B cell (primary cell): ENCODE results near the gene TRABD2B. TPM values are rescaled to one million over a fixed set of nuclear protein-coding genes. Genes with fewer than 3 reads are reported as not detected.

Source experiments
- ATAC-seq: fragments of 200-7000 bp; cut with Tn5 transposase; one replicate; pipeline ENCODE4 v1.10.0; 2021; ENCODE audit warnings: low read depth, mild to moderate bottlenecking, moderate number of reproducible peaks, moderate library complexity
- CTCF ChIA-PET: fragments of 350-600 bp; sonication (Branson Sonifier 250); formaldehyde crosslinking; loops from one replicate; lab custom pipeline; 2021; ENCODE audit warnings: antibody characterized with exemption, inconsistent platforms; lab: Charles Lee
- POLR2A ChIA-PET: fragments of 350-600 bp; sonication (Branson Sonifier 250); formaldehyde crosslinking; loops from one replicate; lab custom pipeline; 2021; ENCODE audit warnings: antibody characterized with exemption; lab: Charles Lee
- DNase-seq: peaks from one replicate; pipeline ENCODE4 v3.0.0; 2013
- H2AFZ ChIP-seq: 2 replicates; pipeline ENCODE4 v1.6.1; 2012; ENCODE audit warnings: mild to moderate bottlenecking, low read depth, low read length; ENCODE audit not compliant: insufficient read depth, poor library complexity, severe bottlenecking
- H3K27ac ChIP-seq, 2 donors: 1 replicate in 1 of 2; 2 replicates in 1 of 2; pipeline ENCODE4 v1.5.1; 2012 to 2013; ENCODE audit warnings: low read length in 2 of 2, mild to moderate bottlenecking in 2 of 2, moderate library complexity in 1 of 2
- H3K27me3 ChIP-seq, 4 experiments: fragments of 200-600 bp in 1 of 4; sonication (generic) in 1 of 4; replicated peaks in 1 of 4; 1 replicate in 2 of 4; 2 replicates in 2 of 4; pipeline versions ENCODE4 v1.6.1 to v1.7.0; 2013 to 2016; ENCODE audit warnings: low read length in 3 of 4, mild to moderate bottlenecking in 2 of 4, mixed read lengths in 1 of 4, moderate library complexity in 1 of 4; ENCODE audit not compliant: insufficient read depth in 4 of 4, control insufficient read depth in 3 of 4; ENCODE audit errors: control extremely low read depth in 1 of 4
- H3K36me3 ChIP-seq, 2 experiments: replicated peaks in 1 of 2; 1 replicate in 1 of 2; 2 replicates in 1 of 2; pipeline versions ENCODE4 v1.6.1 to v1.7.1; 2013; ENCODE audit warnings: low read length in 1 of 2; ENCODE audit not compliant: insufficient read depth in 2 of 2, control insufficient read depth in 1 of 2; ENCODE audit errors: control extremely low read depth in 1 of 2, extremely low read depth in 1 of 2
- H3K4me1 ChIP-seq, 2 donors: fragments of 200-600 bp in 1 of 2; sonication (generic) in 1 of 2; 1 replicate in 1 of 2; 2 replicates in 1 of 2; pipeline versions ENCODE4 v1.5.1 to v1.6.1; 2013 to 2017; ENCODE audit warnings: low read length in 2 of 2; ENCODE audit not compliant: control insufficient read depth in 2 of 2, insufficient read depth in 2 of 2
- H3K4me2 ChIP-seq: replicated peaks from 2 replicates; pipeline ENCODE3; 2012; ENCODE audit warnings: mild to moderate bottlenecking, low read depth, low read length; ENCODE audit not compliant: poor library complexity, severe bottlenecking
- H3K4me3 ChIP-seq, 5 experiments: fragments of 200-600 bp in 1 of 5; sonication (generic) in 1 of 5; 1 replicate in 3 of 5; 2 replicates in 2 of 5; pipeline versions ENCODE4 v1.5.1 to v1.7.0; 2011 to 2016; ENCODE audit warnings: low read length in 4 of 5, mild to moderate bottlenecking in 4 of 5, low read depth in 2 of 5, control low read depth in 1 of 5, moderate library complexity in 1 of 5; ENCODE audit not compliant: insufficient read depth in 1 of 5; ENCODE audit errors: control extremely low read depth in 1 of 5, extremely low read depth in 1 of 5
- H3K79me2 ChIP-seq: fragments of 200-600 bp; sonication (generic); one replicate; pipeline ENCODE4 v1.6.0; 2016; ENCODE audit warnings: low read length; ENCODE audit not compliant: control insufficient read depth, insufficient read depth
- H3K9ac ChIP-seq: fragments of 200-600 bp; sonication (generic); 2 replicates; pipeline ENCODE4 v1.6.1; 2017; ENCODE audit warnings: mild to moderate bottlenecking, low read length, moderate library complexity
- H3K9me3 ChIP-seq, 3 donors: one replicate each; pipeline versions ENCODE4 v1.6.1 to v1.7.1; 2013; ENCODE audit warnings: low read length in 2 of 3; ENCODE audit not compliant: control insufficient read depth in 2 of 3, insufficient read depth in 1 of 3; ENCODE audit errors: control extremely low read depth in 1 of 3
- H4K20me1 ChIP-seq: 2 replicates; pipeline ENCODE4 v1.6.0; 2012; ENCODE audit warnings: mild to moderate bottlenecking, low read length; ENCODE audit not compliant: insufficient read depth, control insufficient read depth, poor library complexity, severe bottlenecking
- H3K27ac Mint-ChIP-seq: one replicate; pipeline ENCODE4 v1.8.0; 2021; ENCODE audit warnings: mixed read lengths
- H3K27me3 Mint-ChIP-seq: one replicate; pipeline ENCODE4 v1.8.0; 2021; ENCODE audit warnings: mixed read lengths
- H3K4me1 Mint-ChIP-seq: one replicate; pipeline ENCODE4 v1.8.0; 2021; ENCODE audit warnings: mixed read lengths
- H3K4me3 Mint-ChIP-seq: one replicate; pipeline ENCODE4 v1.8.0; 2021; ENCODE audit warnings: mixed read lengths
- H3K9me3 Mint-ChIP-seq: one replicate; pipeline ENCODE4 v1.8.0; 2022; ENCODE audit warnings: mixed read lengths; ENCODE audit not compliant: insufficient read depth
- EZH2 ChIP-seq: IDR thresholded peaks from 2 replicates; pipeline ENCODE4 v1.6.1; 2012; ENCODE audit warnings: borderline replicate concordance, low read depth, mild to moderate bottlenecking, moderate library complexity, low read length; ENCODE audit not compliant: insufficient read depth, poor library complexity, severe bottlenecking
- WGBS: methylation state at CpG from one replicate; pipeline ENCODE4 v1.1.5; 2013; ENCODE audit warnings: missing lambda C conversion rate; ENCODE audit not compliant: insufficient coverage; 5-methylcytosine and 5-hydroxymethylcytosine counted together
- intact Hi-C: fragments of 100-400 bp; cut with micrococcal nuclease; formaldehyde crosslinking; loops from one replicate; pipeline ENCODE4 v1.10.0; 2022
- polyA plus RNA-seq: library from polyadenylated mRNA; depleted of rRNA; stranded (reverse); fragments of >200 nt; gene quantifications from 2 replicates; pipeline ENCODE4 v1.2.3, GENCODE V29; 2012
- total RNA-seq, 2 donors: library from RNA; stranded (reverse); fragments of 120-200 nt in 1 of 2; gene quantifications; 1 replicate in 1 of 2; 2 replicates in 1 of 2; pipeline versions ENCODE4 v1.2.3 to v1.2.4, GENCODE V29; 2013 to 2022
- TF ChIP-seq, protein P1 (sequence below): fragments of 200-600 bp; IDR thresholded peaks from one replicate; pipeline ENCODE4 v1.8.0; 2022; ENCODE audit warnings: antibody characterized with exemption, mild to moderate bottlenecking

The TRABD2B gene
- total and polyA plus RNA-seq, 2 donors (not counting 1 experiment from before 2014, with no cell fraction given): not detected

DNA sequence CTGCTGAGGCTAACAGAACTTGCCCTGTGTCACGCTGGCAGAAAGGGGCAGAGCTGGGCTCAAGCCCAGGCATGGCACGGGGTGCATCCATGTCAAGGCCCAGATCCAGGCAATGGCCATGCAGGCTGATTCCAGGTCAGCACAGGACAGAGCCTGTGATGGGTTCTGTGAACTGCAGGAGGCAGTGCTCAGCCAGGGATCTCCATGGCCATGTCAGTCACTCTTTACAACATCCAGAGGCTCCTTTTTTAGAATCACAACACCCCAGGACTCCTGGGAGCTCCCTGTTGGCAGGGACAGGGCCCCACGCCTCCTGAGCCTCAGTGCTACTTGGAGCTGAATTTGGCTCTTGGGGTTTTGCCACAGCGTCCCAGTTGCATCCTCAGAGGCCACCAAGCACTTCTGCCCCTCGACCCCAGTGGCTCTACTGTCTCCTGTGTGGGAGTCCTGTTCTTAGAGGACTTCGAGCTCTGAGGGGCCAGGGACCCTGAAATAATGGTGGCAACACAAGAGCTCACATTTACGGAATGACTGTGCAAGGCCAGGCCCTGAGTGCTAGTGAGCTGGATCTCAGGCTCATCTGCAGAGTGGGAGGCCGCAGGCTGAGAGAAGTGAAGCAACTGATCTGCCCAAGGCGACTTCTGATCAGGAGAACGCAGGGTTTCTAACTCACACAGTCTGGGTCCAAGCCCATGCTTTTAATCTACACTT is 211.5 kb downstream of the TRABD2B start:
- H3K4me2 ChIP-seq: no peak overlapping the region
- TF ChIP-seq EZH2: no peak
- TF ChIP-seq, protein P1, sequence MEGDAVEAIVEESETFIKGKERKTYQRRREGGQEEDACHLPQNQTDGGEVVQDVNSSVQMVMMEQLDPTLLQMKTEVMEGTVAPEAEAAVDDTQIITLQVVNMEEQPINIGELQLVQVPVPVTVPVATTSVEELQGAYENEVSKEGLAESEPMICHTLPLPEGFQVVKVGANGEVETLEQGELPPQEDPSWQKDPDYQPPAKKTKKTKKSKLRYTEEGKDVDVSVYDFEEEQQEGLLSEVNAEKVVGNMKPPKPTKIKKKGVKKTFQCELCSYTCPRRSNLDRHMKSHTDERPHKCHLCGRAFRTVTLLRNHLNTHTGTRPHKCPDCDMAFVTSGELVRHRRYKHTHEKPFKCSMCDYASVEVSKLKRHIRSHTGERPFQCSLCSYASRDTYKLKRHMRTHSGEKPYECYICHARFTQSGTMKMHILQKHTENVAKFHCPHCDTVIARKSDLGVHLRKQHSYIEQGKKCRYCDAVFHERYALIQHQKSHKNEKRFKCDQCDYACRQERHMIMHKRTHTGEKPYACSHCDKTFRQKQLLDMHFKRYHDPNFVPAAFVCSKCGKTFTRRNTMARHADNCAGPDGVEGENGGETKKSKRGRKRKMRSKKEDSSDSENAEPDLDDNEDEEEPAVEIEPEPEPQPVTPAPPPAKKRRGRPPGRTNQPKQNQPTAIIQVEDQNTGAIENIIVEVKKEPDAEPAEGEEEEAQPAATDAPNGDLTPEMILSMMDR: no peak
- Mint-ChIP-seq H3K27ac (no peak overlapping the region), H3K9me3 (no peaks in the 10 kb centered on the region), H3K27me3 (peaks cover 14% of the 10 kb centered on the region), H3K4me3 (no peak overlapping the region), H3K4me1 (no peaks in the 10 kb centered on the region)
- ChIA-PET POLR2A (no interaction called here), CTCF (no interaction called here)
- intact Hi-C loops: no loop called here
- H3K9ac ChIP-seq: no peak overlapping the region
- H2AFZ ChIP-seq: no peak overlapping the region
- H3K27ac ChIP-seq: no peak overlapping the region
- DNase-seq: no peak
- H4K20me1 ChIP-seq: no peaks in the 10 kb centered on the region
- H3K36me3 ChIP-seq: no peaks in the 10 kb centered on the region
- WGBS: 80% methylated on average over 10 of the region's 10 CpGs
- no peak for ATAC-seq
- no peaks in the 10 kb centered on the region for H3K79me2 ChIP-seq
- H3K4me3 ChIP-seq: no peak overlapping the region
- no peaks in the 10 kb centered on the region for H3K4me1 ChIP-seq
- H3K9me3 ChIP-seq: no peaks in the 10 kb centered on the region
- H3K27me3 ChIP-seq: no peaks in the 10 kb centered on the region

DNA sequence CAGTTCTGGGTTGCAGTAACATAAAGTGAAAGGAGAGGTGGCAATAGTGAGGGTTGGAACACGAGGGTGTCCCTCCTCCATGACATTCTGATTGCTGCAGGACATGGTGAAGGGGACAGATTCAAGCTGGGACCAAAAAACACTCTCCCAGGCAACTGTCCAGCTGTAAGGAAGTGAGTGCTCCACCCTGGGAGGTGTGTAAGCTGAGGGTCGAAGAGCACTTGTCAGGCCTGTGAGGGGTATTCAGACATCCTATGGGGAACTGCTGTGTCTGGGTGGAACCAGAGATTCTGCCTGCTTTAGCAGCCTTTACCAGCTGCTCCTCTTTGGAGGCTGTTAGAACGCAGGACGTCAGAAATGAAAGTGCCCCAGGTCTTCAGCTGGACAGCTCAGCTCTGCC is 212.1 kb downstream of the TRABD2B start:
- H3K4me2 ChIP-seq: no peak overlapping the region
- Mint-ChIP-seq H3K27ac (no peak overlapping the region), H3K9me3 (no peaks in the 10 kb centered on the region), H3K4me1 (no peaks in the 10 kb centered on the region), H3K27me3 (peaks cover 14% of the 10 kb centered on the region), H3K4me3 (no peak overlapping the region)
- intact Hi-C loops: no loop called here
- no peak overlapping the region for H3K27ac ChIP-seq
- no peaks in the 10 kb centered on the region for H3K4me1 ChIP-seq
- DNase-seq (no peak), ATAC-seq (no peak)
- no peaks in the 10 kb centered on the region for H3K79me2 ChIP-seq
- H3K4me3 ChIP-seq: no peak overlapping the region
- no peak overlapping the region for H2AFZ ChIP-seq
- no peaks in the 10 kb centered on the region for H3K9me3 ChIP-seq
- no peak overlapping the region for H3K9ac ChIP-seq
- no peaks in the 10 kb centered on the region for H3K27me3 ChIP-seq
- ChIA-PET CTCF (no interaction called here), POLR2A (no interaction called here)
- H3K36me3 ChIP-seq: no peaks in the 10 kb centered on the region
- no peak for TF ChIP-seq EZH2
- TF ChIP-seq, protein P1: no peak
- WGBS: 87% methylated on average over 3 of the region's 4 CpGs
- H4K20me1 ChIP-seq: no peaks in the 10 kb centered on the region
